ENCODE data around the gene ARID5B. TPM values are rescaled to one million over a fixed set of nuclear protein-coding genes. Genes with fewer than 3 reads are reported as not detected.
"Not testable (repeated sequence)": the region's sequence is repeated elsewhere in the genome, so short reads cannot be mapped to it uniquely, and the experiment has no call there.

ARID5B gene
- polyA plus RNA-seq, 6 donors from 2014 or later = 68.6 to 165 (median 122) TPM

DNA sequence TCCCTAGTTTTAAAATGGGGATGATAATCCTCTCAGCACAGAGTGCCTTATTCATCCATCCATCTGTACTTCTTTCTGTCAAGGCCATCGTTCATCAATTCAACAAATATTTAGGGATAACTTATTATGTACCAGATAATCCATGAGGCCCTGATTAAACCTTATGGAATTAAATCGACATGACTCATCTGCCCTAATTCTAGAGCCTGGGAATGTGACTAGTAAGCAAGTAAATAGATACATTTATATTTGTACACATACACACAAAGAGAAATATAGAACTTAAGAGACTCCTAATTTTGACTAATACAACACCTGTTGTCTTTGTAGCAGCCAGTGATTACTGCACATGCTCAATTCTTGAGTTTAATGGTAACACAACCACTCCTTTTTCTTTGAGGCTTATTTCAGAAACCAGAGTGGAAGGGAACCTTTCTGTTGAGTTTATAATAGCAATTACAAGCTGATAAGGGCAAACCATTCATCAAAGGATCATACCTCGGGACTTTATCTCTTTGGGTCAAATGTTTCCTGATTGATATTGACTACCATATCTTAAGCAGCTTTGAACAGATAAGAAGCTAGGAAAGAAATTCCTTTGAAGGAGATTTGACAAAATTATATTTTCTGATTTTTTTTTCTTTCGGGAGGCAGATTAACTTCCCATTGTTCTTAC is 122.7 kb downstream of the ARID5B start:
- peaks cover 0 to 5% (median 2%) of the 10 kb centered on the region in 7 donors for H3K9me3 Mint-ChIP-seq

DNA sequence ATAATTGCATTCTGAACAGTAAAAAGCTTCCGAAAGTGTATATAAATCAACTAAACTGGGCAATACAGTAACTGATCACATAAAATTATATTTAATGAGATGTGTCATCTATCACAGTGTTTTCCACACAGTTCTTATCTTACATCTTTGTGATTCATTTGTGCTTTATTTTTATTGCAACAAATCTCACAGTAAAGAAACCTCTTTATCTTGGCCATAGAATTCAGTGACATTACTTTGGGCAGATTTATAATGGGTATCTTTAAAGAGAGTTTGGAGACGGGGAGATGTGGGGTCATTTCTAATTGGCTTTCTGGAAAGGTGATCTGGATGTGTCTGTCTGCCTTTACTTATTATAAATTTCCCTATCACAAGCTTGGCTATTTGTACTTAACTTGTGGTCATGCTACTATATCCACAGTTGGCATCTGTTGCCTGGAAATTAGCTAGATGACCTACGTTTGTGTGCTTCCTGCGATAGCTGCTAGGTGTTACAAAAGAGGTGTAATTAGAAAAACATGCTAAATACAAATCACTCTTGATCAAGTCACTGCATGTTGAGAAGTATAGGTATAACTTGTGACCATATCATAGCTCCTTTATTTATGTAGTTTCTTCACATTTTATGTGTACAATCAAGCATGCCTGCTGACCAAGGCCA is 123.8 kb downstream of the ARID5B start:
- H3K27me3 Mint-ChIP-seq = no peaks in the 10 kb centered on the region
- DNase-seq = no peak
- peak overlapping the region in 1 of 8 donors; percentile 25 for H3K4me3 Mint-ChIP-seq
- peak overlapping the region; percentile 45 to 100 (median 63) for H3K27ac Mint-ChIP-seq
- peaks cover 64 to 96% (median 80%) of the 10 kb centered on the region in 3 donors for H3K4me1 Mint-ChIP-seq
- H3K9me3 Mint-ChIP-seq = peaks cover 0 to 5% (median 2%) of the 10 kb centered on the region in 7 donors
- no peak for ATAC-seq (ENCODE audit: low read depth in 2 of 2)
- H3K36me3 Mint-ChIP-seq = peaks cover 39 to 44% of the 10 kb centered on the region in 2 donors

More for the DNA sequence above, 122.7 kb downstream of the ARID5B start:
- Mint-ChIP-seq H3K27ac (peak overlapping the region; percentile 59 to 100 (median 94)), H3K27me3 (no peaks in the 10 kb centered on the region), H3K36me3 (peaks cover 34 to 39% of the 10 kb centered on the region in 2 donors), H3K4me3 (peak overlapping the region in 2 of 8 donors; percentile 25 to 73), H3K4me1 (peaks cover 65 to 96% (median 80%) of the 10 kb centered on the region in 3 donors)
- DNase-seq (no peak), ATAC-seq (ENCODE audit: low read depth in 2 of 2) (no peak)

DNA sequence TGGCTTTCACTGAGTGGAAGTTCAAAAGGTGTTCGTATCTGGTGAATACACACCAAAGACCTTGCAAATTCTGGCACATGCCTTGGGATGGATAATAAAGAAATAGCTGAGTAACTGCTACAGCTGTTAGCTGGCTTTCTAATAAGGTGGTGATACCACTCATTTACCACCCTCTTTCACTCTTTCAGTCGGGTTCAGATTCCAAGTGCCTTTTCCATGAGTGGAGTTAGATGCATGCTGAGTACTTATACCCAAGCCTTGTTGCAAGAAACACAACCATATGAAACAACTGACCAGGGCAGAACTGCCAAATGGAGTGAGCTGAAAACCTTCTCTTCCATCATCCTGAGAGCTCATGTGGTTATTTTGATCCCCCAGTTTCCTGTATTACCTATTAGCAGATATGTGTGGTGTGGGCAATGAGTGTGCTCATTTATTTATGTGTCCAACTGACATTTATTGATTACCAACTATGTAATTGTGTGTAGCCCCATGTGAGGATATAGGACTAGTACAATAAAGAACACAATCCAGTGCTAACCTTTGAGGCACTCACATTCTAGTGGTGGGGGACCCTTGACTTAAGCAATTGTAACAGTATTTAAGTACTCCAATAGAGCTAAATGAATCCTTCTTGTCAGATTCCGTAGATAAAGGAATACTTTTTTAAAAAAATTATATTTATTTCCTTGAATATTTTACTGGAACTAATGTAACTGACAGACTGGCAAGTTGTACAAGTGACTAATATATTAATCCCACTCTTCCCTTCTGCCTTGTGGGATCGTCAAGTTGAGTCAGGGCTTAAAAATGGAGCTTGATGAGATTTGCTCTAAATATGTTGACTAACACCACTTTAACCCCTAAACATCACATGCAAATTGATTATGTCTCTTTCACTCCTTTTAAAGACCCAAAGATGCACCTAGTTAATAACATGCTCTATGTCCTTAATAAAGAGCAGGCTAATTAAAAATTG is 124.7 kb downstream of the ARID5B start:
- Mint-ChIP-seq H3K9me3 (peaks cover 0 to 5% (median 2%) of the 10 kb centered on the region in 7 donors), H3K27ac (peak overlapping the region in 4 of 6 donors; percentile 2 to 99 (median 80)), H3K27me3 (no peaks in the 10 kb centered on the region), H3K4me1 (peaks cover 65 to 97% (median 83%) of the 10 kb centered on the region in 3 donors), H3K4me3 (peak overlapping the region in 3 of 8 donors; percentile 16 to 68 (median 47)), H3K36me3 (peaks cover 39 to 43% of the 10 kb centered on the region in 2 donors)
- ATAC-seq (ENCODE audit: low read depth in 2 of 2) (no peak), DNase-seq (no peak)

DNA sequence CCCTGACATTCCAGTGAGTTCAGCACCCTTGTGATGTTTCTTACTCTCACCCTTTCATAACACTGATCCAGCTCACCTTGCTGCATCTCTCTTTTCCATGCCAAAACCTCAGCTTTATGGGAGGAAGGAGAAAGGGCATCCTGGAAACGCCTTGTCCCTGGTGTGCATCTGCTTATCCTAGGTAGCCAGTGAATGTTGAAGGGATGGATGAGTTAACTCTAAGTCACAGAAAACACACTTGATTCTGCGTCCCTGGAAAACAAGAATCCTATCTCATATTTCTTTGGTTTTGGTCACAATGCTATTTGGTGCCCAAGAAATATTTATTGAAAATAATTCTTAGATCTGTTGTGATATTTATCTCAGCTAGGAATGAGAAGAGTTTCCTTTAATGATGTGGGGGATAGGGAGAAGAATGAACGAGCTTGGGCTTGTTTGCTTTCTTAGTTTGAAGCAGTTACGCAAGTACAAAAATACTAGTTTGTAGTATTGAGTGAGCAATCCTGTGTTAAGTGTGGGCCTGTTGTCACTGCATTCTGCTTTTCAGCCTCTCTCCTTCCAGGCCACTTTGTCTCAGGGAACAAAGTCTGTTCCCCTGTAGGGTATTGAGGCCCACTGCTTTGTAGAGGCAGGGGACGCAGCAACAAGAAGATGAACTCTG is 126.5 kb downstream of the ARID5B start:
- H3K27me3 Mint-ChIP-seq = no peaks in the 10 kb centered on the region
- ATAC-seq (ENCODE audit: low read depth in 2 of 2) (no peak), DNase-seq (no peak)
- peak overlapping the region; percentile 52 to 99 (median 72) for H3K27ac Mint-ChIP-seq
- H3K4me1 Mint-ChIP-seq = peaks cover 58 to 96% (median 80%) of the 10 kb centered on the region in 3 donors
- peaks cover 0 to 5% (median 2%) of the 10 kb centered on the region in 7 donors for H3K9me3 Mint-ChIP-seq
- H3K4me3 Mint-ChIP-seq = peak overlapping the region in 6 of 8 donors; percentile 2 to 73 (median 30)
- H3K36me3 Mint-ChIP-seq = peaks cover 33 to 42% of the 10 kb centered on the region in 2 donors

DNA sequence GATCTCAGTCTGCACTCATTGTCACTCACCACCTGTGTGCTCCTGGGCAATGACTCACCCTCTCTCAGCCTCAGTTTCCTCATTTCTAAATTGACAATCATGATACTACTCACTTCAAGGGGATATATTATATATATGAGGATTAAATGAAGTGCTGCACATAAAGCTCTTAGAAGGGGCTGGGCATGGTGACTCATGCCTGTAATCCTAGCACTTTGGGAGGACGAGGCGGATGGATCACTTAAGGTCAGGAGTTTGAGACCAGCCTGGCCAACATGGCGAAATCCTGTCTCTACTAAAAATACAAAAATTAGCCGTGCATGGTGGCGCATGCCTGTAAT is 127.0 kb downstream of the ARID5B start:
- not testable (repeated sequence) for DNase-seq; H3K9me3 Mint-ChIP-seq; H3K27me3 Mint-ChIP-seq; ATAC-seq (ENCODE audit: low read depth in 2 of 2)
- Mint-ChIP-seq H3K4me1 (peaks cover 58 to 96% (median 80%) of the 10 kb centered on the region in 3 donors), H3K4me3 (peak overlapping the region in 2 of 8 donors; percentile 41 to 73), H3K36me3 (peaks cover 28 to 42% of the 10 kb centered on the region in 2 donors), H3K27ac (peak overlapping the region in 5 of 6 donors; percentile 26 to 99 (median 74))

DNA sequence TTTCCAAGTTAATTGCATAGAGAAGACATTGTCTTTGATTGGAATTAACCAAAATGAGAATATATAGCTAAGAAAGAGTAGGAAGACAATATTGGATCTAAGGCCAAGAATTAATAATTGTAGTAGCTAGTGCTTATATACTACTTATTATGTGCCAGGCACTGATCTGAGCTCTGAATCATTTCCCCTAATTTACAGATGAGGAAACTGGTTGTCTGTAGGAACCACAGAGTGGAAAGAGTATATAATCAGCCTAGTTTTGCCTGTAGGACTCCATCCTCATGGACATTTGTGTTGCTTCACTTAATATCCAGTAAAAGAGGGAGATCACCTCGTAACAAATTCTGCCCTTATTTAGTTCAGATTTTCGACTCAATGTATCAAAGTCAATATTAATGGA is 127.9 kb downstream of the ARID5B start:
- Mint-ChIP-seq H3K4me1 (peaks cover 62 to 97% (median 83%) of the 10 kb centered on the region in 3 donors), H3K9me3 (no peaks in the 10 kb centered on the region), H3K36me3 (peaks cover 28 to 35% of the 10 kb centered on the region in 2 donors), H3K27ac (peak overlapping the region; percentile 48 to 99 (median 70)), H3K4me3 (peak overlapping the region in 2 of 8 donors; percentile 0 to 11), H3K27me3 (no peaks in the 10 kb centered on the region)
- DNase-seq (no peak), ATAC-seq (ENCODE audit: low read depth in 2 of 2) (no peak)

DNA sequence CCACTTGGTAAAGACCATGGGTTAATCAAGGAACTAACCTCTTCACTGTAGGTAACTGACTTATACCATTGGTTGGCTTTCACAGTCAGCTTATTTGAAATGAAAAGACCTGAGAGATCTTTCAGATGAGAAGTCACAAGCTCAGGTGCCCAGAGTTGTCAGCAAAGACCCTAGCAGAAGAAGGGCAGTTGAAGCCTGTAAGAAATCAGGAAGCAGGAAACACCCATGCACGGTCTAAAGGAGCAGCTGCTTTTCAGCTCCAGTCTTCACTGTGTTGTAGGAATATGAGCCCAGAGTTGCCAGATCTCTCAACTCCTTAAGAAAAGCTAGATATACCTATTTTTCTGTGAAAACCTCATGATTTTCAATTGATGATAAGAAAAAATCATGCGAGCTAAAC is 130.0 kb downstream of the ARID5B start:
- Mint-ChIP-seq H3K4me3 (peak overlapping the region in 6 of 8 donors; percentile 16 to 66 (median 50)), H3K9me3 (peaks cover 0 to 2% (median 0%) of the 10 kb centered on the region in 7 donors), H3K27ac (peak overlapping the region; percentile 41 to 95 (median 89)), H3K36me3 (peaks cover 24 to 37% of the 10 kb centered on the region in 2 donors), H3K27me3 (no peaks in the 10 kb centered on the region), H3K4me1 (peaks cover 60 to 99% (median 84%) of the 10 kb centered on the region in 3 donors)
- ATAC-seq (ENCODE audit: low read depth in 2 of 2) (peak; percentile 74 to 88), DNase-seq (no peak)

DNA sequence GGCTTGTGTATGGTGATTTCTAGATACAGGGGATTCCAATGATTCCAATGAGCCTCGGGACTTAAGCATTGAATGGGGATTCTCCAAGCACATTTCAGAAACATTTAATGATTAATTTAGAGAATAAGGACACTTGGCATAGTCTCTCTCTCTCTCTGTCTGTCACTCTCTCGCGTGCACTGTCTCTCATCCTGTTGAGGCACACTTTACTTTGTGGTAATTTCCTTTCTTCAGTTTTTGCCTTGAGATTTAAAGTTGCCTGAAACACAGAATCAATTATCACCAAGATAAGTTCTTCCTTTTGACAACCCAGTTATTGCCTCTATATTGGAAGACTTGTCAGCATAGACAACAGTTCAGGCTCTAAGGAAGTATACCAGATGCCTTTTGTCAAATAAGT is 131.6 kb downstream of the ARID5B start:
- Mint-ChIP-seq H3K4me1 (peaks cover 58 to 98% (median 85%) of the 10 kb centered on the region in 3 donors), H3K27ac (peak overlapping the region; percentile 61 to 99 (median 83)), H3K9me3 (peaks cover 0 to 2% (median 0%) of the 10 kb centered on the region in 7 donors), H3K36me3 (peaks cover 10 to 31% of the 10 kb centered on the region in 2 donors), H3K4me3 (peak overlapping the region in 1 of 8 donors; percentile 62), H3K27me3 (no peaks in the 10 kb centered on the region)
- DNase-seq (no peak), ATAC-seq (ENCODE audit: low read depth in 2 of 2) (no peak)

DNA sequence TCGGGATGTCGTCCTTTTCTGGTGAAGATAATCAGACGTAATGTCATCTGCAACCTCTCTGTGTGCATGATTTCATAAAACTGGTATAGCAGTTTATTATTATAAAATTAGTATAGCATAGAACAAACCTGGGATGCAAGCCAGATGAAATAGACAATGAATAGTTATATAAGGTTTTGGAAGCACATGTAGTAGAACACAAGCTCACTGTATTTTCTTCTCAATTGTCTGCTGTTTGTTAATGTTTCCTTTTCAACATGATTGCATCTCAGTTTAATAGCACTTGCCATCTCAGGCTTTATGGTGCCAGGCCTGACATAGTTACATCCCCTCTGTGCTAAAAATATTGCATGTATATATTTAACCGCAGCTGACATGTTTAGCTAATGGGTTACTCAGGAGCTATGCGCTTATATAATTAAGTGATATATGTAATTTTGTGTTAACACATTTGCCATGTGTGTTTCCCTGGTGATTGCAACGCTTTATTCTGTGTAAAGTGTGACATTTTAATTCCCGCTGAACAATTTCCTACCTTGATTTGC is 132.7 kb downstream of the ARID5B start:
- Mint-ChIP-seq H3K9me3 (peaks cover 0 to 2% (median 0%) of the 10 kb centered on the region in 7 donors), H3K27ac (peak overlapping the region in 5 of 6 donors; percentile 82 to 99 (median 91)), H3K36me3 (peaks cover 5 to 28% of the 10 kb centered on the region in 2 donors), H3K4me3 (no peak overlapping the region), H3K4me1 (peaks cover 57 to 97% (median 83%) of the 10 kb centered on the region in 3 donors), H3K27me3 (no peaks in the 10 kb centered on the region)
- DNase-seq (no peak), ATAC-seq (ENCODE audit: low read depth in 2 of 2) (no peak)

DNA sequence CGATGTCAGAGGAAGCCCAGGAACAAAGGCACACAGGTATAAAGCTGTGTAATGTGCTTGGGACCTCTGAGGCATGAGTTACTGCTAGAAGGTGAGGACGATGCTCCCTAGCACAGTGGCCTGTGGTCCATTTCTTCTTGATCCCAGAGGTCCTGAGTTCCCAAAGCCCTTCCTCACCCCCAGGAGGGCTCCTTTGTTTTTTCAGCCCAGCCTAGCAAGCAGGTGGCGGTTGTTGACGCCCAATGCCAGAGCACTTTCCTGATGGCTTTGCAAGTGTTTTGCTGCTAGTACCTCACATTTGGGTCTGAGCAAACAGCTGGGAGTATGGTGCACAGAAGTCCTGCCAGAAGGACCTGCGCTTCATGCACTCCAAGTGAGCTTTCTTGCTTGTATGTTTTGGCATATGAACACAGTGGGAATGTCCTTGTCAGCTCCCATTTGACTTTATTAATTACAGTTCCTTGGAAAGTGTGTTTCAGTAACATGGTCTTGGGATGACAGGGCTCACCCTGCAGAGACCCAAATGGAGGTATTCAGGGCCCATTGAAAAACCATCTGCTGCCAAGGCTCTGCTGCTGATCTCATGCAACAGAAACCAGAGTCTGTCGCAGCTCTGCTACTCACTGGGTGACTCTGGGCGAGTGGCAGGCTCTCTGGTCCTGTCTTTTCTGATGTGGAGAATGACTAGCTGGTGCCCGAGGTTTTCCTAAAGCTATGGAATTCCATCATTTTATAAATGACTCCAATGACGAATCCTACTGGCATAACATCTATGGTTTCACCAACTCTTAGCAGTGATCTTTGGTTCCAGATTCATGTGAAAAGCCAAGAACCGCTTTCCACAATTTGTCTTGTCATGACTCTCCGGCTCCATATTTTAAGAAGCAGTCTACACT is 134.9 kb downstream of the ARID5B start:
- DNase-seq (no peak), ATAC-seq (ENCODE audit: low read depth in 2 of 2) (no peak)
- Mint-ChIP-seq H3K36me3 (peaks cover 8 to 17% of the 10 kb centered on the region in 2 donors), H3K9me3 (peaks cover 0 to 2% (median 0%) of the 10 kb centered on the region in 7 donors), H3K27ac (peak overlapping the region; percentile 91 to 99 (median 92)), H3K4me3 (peak overlapping the region in 4 of 8 donors; percentile 16 to 77 (median 48)), H3K27me3 (no peaks in the 10 kb centered on the region), H3K4me1 (peaks cover 60 to 95% (median 79%) of the 10 kb centered on the region in 3 donors)

DNA sequence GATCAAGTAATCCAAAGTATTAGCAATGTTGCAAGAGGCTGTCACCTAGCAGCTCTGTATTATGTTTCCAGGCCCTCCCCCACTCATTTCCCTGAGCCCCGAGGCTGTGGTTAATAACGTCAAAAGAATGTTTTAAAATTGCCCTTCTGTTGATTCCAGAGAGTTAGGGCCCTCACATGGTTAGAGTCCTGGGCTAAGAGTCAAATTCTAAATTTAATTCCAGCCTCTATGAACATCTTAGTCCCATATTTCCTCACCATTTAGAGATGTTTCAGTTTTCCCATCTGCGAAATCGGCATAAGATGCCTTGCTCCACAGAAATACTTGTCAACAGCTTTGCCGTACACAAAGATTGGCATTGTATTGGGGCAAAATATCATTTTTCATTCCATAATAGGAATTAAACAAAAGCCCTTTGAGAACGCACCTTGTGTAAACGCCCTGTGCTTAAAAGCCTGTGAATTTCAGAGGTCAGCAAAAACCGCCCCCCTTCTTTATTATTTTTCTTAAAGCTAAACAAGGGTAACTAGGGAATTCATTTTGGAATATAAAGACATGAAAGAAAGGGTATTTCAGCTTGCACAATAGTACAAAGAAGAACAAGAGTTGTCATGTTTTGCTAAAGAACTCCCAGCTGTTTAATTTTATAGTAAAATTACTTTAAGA is 135.8 kb downstream of the ARID5B start:
- H3K27ac Mint-ChIP-seq = peak overlapping the region; percentile 88 to 95 (median 91)
- ATAC-seq (ENCODE audit: low read depth in 2 of 2) (peak; percentile 20 to 22), DNase-seq (no peak)
- H3K27me3 Mint-ChIP-seq = no peaks in the 10 kb centered on the region
- H3K9me3 Mint-ChIP-seq = peaks cover 0 to 2% (median 0%) of the 10 kb centered on the region in 7 donors
- peaks cover 66 to 95% (median 83%) of the 10 kb centered on the region in 3 donors for H3K4me1 Mint-ChIP-seq
- H3K36me3 Mint-ChIP-seq = peaks cover 13 to 18% of the 10 kb centered on the region in 2 donors
- peak overlapping the region in 6 of 8 donors; percentile 23 to 77 (median 49) for H3K4me3 Mint-ChIP-seq
